DMS 273 (cell line): ENCODE data around the gene ATF1.

ENCODE experiments used
- DNase-seq: peaks from one replicate; lab custom pipeline; 2025; ENCODE audit not compliant: unreplicated experiment; lab: John Stamatoyannopoulos, UW

Gene ATF1

GRCh38 chr12:50763639-50764285, at the start of gene ATF1:
TSS of gene ATF1 (plus strand) at chr12:50764101. CDS start at chr12:50780146, 16,045 bp downstream.
- peak; percentile 94 for DNase-seq

DNA sequence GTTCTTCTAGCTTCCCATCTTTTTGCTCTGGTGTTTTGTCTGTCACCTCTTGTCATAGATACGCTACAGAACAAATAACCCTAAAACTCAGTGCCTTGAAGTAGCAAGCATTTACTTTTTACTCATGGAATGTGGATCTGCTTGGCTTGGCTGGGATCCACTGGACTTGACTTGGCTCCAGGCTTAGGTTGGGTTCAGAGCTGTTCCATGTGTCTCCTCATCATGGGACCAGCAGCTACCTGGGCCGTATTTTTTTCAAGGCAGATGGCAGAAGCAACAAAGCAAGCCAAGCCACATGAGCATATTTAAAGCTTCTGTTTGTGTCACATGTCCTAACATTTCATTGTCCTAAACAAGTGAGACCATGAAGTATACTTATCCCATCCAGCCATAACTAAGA, 48.7 kb upstream of the ATF1 start:
- no peak for DNase-seq

DNA sequence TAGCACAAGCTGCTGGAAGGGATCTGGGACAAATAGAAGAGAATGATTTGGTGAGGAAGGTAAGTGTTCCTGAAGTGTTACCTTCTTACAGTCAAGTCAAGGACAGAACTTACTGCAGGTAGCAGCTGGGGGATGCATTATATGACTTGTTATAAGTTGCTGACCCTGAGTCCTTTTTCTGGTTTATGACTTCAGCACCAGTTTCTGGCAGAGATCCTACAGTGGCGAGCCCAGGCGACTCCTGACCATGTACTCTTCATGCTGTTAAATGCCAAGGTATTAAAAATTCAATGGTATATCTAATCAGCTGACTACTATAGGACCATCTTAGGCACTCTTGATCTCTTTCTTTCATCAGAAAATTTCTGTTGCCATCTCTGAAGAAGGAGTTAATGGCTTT, 45.1 kb upstream of the ATF1 start:
- DNase-seq, result no peak

DNA sequence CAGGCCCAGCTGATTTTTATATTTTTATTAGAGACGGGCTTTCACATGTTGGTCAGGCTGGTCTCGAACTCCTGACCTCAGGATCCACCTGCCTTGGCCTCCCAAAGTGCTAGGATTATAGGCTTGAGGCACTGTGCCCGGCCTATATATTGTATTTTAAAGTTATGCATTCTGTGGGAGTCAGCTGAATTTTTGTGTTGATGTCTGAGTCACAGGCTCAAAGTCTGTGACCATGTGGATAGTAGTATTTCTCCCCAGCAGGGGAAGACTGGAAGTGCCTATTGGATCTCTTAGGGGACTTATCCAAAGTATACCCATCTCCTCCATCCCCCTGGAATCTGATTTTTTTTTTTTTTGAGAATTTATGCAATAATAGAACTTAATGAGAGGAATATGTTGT, 43.8 kb upstream of the ATF1 start:
- DNase-seq, result no peak

DNA sequence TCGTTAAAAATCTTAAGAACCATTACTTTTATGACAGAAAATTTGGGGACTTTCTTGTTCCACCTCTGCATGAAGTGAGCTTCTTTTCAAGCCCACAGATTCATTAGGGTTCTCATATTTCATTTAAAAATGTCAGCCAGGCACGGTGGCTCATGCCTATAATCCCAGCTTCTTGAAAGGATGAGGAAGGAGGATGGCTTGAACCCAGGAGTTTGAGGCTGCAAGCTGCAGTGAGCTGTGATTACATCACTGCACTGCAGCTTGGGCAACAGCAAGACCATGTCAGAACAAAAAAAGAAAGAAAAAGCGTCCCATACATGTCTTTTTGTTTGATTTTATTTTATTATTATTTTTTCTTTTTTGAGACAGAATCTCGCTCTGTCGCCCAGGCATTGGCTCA, 43.4 kb upstream of the ATF1 start:
- no peak for DNase-seq

GRCh38 chr12:50723865-50724264, 40.0 kb upstream of the ATF1 start:
- DNase-seq, result no peak

DNA sequence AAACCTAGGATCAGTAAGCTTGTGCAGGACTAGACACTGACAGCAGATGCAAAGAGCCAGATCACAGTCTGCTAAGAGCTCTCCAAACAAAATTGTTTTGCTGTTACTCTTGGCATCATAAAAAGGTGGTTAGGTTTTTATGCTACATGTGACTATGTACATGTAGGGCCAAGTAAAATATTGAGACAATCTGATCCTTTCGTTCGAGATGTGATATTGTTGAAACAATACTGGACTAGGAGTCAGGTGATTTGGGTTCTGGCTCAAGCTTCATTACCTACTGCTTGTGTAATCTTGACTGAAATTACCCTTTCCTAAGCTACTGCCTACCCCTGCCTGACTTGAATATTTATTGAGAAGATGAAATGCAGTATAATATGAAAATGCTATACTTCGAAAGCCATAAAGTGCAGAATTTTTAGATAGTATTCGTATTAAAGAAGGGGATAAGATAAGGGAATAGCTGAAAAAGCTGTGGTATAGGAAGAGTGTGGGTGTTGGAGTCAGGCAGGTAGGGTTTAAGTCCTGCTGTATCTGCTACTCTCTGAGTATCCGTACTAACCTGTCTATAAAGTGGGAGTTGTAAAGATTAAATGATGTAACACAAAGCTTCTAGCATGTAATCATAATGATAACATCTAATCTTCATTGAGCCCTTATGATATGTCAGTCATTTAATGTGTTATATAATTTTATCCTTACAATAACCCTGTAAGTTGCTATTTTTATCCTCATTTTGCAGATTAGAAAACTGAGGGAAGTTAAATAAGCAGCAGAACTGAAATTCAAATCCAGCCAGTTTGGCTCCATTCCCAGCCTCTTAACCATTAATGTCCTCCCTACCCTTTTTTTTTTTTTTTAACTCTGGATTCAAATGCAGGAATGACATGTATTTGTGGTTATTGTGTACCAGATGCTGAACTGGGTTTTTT, 38.6 kb upstream of the ATF1 start:
- no peak for DNase-seq

- DNase-seq, result no peak
These were observed 36.4 kb upstream of the ATF1 start for GRCh38 chr12:50727466-50727865.

GRCh38 chr12:50728417-50728816, 35.5 kb upstream of the ATF1 start:
- no peak for DNase-seq

- no peak for DNase-seq
These were observed 35.1 kb upstream of the ATF1 start for GRCh38 chr12:50728841-50729240.

DNA sequence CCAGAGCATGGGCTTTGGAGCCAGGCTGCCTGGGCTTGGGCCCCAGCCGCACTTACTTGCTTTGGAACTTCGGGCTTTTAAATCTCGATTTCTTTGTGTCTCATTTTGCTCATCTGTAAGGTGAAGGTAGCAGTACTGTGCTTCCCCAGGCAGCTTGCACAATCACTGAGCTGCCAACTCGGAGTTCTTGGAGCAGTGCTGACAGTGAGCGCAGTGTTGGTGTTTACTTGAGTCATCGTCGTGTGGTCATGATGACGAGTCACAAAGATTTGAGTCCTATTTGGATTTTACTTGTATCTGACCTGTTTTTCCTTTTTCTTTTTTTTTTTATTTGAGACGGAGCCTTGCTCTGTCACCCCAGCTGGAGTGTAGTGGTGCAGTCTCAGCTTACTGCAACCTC, 31.3 kb upstream of the ATF1 start:
- DNase-seq, result no peak

GRCh38 chr12:50733706-50734105, 30.2 kb upstream of the ATF1 start:
- no peak for DNase-seq

DNA sequence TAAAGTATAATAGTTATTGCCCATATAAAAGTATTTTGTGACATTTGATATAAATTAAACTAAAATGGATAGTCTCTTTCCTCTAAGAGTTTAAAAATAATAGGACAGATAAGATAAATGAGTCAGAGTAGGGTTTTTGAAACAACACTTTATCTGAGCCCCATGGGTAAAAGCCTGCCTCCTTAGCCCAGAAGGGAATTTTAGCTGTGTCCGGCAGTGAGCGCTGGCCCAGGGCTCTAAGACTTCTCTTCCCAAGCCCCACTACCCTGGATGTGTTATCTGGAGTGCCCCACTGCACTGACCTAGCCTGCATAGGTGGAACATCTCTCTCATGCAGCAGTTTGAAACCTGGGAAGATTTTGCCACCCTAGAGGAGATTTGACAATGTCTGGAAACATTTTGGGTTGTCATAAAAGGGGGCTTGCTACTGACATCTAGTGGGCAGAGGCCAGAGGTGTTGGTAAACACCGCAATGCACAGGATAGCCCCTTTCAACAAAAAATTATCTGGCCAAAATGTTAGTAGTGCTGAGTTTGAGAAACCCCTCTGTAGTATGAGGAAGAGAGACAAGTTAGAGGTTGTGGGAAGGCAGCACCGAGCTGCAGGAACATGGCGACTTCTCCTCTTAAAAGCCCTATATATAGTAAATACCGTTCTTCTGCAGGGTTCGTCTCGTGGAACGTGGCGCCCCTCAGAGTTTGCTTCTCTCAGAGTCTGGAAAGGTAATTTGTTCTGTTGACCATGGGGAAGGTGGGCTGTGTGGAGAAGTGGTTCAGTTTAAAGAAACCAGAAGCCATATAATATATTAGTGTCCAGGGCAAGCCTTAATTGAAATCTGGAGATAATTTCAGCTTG, 29.3 kb upstream of the ATF1 start:
- peak; percentile 47 for DNase-seq

DNA sequence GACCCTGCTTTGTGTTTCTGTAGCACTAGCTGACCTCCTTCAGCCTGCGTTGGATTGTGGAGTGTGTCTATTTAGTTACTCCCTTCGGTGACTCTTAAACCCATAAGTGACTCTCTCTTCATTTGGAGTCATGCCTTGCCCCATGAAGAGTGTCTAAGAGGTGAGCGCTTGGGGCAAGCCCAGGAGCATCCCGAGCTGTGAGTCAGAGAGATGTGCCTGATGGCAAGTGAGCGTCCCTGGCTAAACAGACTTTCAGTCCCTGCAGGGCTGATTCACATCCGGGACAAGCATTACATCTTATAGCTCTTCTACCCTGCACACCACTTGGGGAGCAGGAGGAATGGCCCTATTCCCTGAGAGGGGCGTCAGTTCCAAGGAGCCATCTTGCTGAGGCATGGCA, 24.3 kb upstream of the ATF1 start:
- no peak for DNase-seq

DNA sequence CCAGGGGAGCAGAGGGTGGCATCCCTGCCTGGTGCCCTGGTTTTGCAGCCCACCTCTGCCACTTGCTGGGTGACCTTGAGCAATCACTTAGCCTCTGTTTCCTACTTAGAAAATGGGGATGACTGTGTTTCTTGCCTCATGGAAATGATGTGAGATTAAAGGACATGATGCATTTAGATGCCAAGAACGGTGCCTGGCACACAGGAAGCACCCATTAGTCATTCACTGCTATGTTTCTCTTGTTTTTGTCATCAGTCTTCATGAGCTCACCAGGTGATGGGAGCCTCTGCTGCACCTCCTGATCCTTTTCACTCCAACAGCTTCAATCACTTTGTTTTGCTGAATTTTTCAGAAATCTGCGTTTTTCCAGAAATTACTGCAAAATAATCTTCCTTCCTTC, 23.6 kb upstream of the ATF1 start:
- no peak for DNase-seq

DNA sequence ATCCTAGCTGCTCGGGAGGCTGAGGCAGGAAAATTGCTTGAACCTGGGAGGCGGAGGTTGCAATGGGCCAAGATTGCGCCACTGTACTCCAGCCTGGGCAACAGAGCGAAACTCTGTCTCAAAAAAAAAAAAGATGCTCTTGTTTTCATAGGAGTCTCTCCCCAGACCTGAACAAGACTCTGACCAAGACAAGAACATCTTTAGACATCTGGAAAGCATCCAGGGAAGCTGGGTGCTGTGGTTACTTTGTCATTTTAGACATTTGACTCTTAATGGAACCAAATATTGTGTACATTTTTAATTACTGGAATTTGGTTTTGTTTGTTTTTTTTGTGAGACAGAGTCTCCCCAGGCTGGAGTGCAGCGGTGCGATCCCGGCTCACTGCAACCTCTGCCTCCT, 21.1 kb upstream of the ATF1 start:
- no peak for DNase-seq

DNA sequence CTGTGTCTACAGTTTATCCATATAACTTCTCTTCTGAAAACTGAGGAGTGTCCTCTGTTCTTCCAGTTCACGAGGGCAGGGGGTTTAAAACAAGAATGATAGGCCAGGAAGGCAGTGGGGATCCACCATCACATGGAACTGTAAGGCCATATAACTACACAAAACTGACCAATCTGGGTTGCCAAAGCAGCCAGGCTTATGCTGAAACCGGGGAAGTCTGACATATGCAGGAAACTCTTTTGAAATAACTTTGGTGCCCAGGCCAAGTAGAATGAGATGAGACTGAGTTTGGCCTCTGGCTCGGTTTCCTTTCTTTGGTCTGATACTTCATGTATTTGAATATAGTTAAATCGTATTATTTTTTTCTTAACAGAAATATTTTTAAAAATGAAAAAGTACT, 18.0 kb upstream of the ATF1 start:
- DNase-seq, result no peak

DNA sequence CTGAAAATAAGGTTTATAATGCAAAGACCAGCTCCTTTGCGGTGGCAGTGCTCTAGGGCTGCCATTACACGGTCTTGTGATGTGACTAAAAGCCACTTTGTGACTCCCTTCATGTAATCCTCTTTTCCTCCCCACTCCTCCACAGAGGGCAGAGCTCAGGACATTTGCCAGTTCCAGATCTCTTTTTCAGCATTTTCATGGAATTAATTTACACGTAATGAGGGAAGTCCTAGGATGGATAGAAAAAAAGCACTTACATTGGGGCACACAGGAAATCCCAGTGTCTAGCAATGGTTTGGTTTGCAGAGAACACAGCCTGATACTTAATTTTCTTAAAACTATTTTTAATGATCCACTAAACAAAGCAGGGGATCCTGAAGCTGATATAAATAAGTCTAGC, 17.5 kb upstream of the ATF1 start:
- no peak for DNase-seq

- DNase-seq, result no peak
These were observed 16.1 kb upstream of the ATF1 start for GRCh38 chr12:50747817-50748216.

DNA sequence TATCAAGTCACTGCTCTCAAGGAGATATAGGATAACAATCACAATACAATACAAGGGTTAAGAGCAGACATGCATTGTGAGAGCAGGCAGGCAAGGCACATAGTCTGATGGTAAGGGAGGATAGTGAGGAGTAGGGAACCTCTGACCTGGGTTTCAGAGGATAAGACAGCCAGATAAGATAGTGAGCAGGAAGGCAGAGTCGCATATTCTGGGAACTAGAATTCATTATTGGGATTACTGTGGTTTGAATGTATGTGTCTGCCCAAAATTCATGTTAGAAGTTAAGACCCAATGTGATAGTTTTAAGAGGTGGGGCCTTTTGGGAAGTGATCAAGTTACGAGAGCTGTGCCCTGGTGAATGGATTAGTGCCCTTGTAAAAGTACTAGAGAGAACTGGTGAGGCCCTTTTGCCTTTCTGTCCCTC, 14.4 kb upstream of the ATF1 start:
- DNase-seq, result no peak

DNA sequence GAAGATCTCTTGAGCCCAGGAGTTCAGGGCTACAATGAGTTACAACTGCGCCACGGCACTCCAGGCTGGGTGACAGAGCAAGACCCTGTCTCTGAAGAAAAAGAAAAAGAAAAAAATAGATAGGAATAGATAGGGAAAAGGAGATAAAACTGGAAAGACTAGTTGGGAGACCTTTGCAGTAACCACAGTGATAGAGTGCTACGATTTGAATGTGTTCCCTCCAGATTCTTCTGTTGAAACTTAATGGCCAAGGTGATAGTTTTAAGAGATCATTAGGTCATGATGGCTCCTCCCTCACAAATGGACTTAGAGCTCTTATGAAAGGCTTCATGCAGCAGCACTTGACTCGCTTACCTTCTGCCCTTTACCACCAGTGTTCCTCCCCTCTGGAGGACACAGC, 13.5 kb upstream of the ATF1 start:
- DNase-seq, result no peak
